ENCODE data around the gene MYH7.

The MYH7 gene

DNA sequence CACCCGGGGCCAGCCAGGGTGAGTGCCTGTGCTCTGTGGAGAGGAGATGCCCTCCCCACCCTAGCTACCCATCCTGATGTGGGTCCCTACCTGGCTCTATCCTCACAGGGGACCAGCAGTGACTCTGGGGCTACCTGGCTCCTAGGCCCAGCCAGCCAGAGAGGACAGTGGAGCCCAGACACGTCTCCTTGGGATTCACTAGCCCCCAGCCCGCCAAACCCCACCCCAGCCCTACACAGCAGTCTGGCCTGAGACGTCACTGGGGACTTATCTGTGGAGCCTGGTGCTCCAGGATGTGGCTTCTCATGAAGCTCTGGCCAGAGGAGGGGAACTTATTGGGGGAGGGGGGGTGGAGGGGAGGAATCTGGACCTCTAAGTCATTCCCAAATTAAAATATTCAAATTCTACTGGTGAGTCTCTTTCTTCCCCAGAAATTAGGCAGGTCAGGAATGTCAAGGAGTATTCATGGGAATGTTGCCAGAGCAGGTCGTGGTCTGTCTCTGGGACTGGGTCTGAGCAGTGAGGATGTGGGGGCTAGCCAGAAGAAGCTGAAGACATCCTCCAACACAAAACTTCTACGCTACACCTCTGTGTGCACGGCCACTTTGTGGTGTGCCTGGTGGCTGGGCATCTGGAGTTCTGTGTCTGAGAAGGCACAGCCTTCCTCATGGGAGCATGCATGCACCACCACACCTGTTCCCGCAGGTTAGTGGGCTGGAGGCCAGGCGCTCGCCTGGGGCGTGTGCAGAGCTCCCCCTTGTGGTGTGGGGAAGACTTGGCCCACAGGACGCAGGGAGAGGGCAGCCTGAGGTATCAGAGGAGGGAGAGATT lies 55.9 kb downstream of the MYH7 start:
- 54 to 58% methylated on average over 11 to 12 of the region's 12 CpGs for WGBS, 2 experiments

DNA sequence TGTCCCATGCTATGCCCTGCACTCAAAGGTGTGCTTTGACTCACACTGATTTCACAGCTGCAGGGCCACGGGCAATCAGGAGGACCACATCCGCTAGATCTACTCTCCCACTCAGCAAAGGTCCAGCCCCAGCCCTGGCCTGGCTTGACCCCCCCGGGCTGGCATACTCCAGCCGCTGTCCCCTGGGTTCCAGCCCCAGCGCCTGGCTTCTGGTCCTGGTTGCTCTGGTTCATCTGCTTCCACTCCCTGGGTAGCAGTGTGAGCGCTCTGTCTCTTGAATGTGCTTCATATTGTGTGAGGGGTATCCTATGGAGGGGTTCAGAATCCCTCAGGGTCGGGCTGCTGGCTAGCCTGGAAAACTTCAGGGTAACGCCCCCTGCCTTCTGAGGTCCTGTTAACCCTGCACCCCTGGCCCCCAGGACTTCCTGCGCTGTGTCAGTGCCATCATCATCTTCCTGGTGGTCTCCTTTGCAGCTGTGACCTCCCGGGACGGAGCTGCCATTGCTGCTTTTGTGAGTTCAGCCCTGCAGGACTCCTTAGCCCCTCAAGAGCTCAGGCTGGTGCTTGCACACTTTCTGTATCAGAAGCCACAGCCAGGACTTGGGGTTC lies 56.7 kb downstream of the MYH7 start:
- 83 to 84% methylated on average over 11 of the region's 11 CpGs for WGBS, 2 experiments
- H3K4me1 ChIP-seq (ENCODE audit: control insufficient read depth, insufficient read depth, low read length), result peaks cover 14% of the 10 kb centered on the region
- H3K27me3 ChIP-seq (ENCODE audit: control insufficient read depth, insufficient read depth, low read length, poor library complexity, severe bottlenecking), result no peaks in the 10 kb centered on the region
- H3K9me3 ChIP-seq (ENCODE audit: control insufficient read depth, low read length), result no peaks in the 10 kb centered on the region
- H3K36me3 ChIP-seq (ENCODE audit: control insufficient read depth, insufficient read depth, low read length), result no peaks in the 10 kb centered on the region
- H3K27ac ChIP-seq (ENCODE audit: insufficient read depth, low read depth, low read length, poor library complexity, severe bottlenecking), result no peak overlapping the region
- no peak overlapping the region for H3K4me3 ChIP-seq (ENCODE audit: insufficient read depth, low read depth, low read length)

More for the DNA sequence above, 55.9 kb downstream of the MYH7 start:
- Histone ChIP-seq H3K4me3 (ENCODE audit: insufficient read depth, low read depth, low read length) (no peak overlapping the region), H3K4me1 (ENCODE audit: control insufficient read depth, insufficient read depth, low read length) (peaks cover 14% of the 10 kb centered on the region), H3K36me3 (ENCODE audit: control insufficient read depth, insufficient read depth, low read length) (no peaks in the 10 kb centered on the region), H3K9me3 (ENCODE audit: control insufficient read depth, low read length) (no peaks in the 10 kb centered on the region), H3K27ac (ENCODE audit: insufficient read depth, low read depth, low read length, poor library complexity, severe bottlenecking) (no peak overlapping the region), H3K27me3 (ENCODE audit: control insufficient read depth, insufficient read depth, low read length, poor library complexity, severe bottlenecking) (no peaks in the 10 kb centered on the region)

DNA sequence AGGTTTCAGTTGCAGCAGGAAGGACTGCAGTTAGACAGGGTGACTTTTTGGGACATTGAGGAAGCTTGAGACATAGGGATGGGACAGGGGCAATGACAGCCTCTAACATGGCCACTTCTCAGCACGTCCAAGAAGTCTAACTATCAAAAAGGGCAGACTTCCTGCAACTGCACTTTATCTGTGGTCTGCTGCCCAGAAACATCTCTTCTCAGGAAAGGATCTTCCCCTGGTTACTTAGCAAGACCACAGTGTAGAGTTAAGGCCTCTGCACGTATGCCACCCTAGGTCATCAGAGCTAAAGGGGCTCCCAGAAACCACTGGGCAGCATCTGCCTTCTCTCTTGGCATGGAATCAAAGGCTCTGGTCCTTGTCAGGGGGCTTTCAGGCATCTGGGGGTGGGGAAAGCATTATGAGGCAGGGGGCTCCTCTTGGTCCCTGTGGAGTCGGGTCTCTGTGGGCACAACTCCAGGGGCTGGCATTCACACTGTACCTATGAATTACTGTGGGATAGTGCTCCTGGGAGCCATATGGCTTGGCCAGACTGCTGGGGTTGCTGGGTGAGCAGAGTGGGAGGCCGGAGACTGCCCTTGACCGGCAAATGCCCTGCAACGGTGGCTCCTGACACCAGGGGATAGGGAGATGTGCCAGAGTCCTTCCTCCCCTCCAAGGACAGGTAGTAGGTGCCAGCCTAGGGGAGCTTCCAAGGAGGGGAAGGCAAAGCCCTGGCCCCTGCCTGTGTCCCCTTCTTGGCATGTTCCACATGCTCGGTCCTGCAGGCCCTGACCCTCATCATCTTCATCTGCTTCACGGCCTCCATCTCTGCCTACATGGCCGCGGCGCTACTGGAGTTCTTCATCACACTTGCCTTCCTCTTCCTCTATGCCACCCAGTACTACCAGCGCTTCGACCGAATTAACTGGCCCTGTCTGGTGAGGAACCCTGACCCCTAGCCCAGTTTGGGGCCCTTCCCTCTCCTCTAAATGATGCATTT lies 57.6 kb downstream of the MYH7 start:
- 92 to 93% methylated on average over 14 of the region's 14 CpGs for WGBS, 2 experiments
- Histone ChIP-seq H3K4me3 (ENCODE audit: insufficient read depth, low read depth, low read length) (no peak overlapping the region), H3K27ac (ENCODE audit: insufficient read depth, low read depth, low read length, poor library complexity, severe bottlenecking) (no peak overlapping the region), H3K9me3 (ENCODE audit: control insufficient read depth, low read length) (no peaks in the 10 kb centered on the region), H3K4me1 (ENCODE audit: control insufficient read depth, insufficient read depth, low read length) (peaks cover 14% of the 10 kb centered on the region), H3K27me3 (ENCODE audit: control insufficient read depth, insufficient read depth, low read length, poor library complexity, severe bottlenecking) (no peaks in the 10 kb centered on the region), H3K36me3 (ENCODE audit: control insufficient read depth, insufficient read depth, low read length) (no peaks in the 10 kb centered on the region)

DNA sequence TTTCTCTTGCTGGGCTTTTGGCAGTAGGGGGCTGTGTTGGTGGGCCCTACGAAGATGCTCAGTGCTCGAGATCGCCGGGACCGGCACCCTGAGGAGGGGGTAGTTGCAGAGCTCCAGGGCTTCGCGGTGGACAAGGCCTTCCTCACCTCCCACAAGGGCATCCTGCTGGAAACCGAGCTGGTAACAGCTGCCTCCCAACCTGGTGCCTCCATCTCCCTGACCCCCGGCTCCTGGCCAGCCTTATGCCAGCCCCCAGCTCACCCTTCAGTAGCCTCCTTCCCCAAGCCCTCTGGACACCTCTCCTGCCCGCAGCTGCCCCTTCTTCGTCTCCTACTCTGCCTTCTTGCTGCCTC lies 58.3 kb downstream of the MYH7 start:
- Histone ChIP-seq H3K4me3 (ENCODE audit: insufficient read depth, low read depth, low read length) (no peak overlapping the region), H3K9me3 (ENCODE audit: control insufficient read depth, low read length) (no peaks in the 10 kb centered on the region), H3K27me3 (ENCODE audit: control insufficient read depth, insufficient read depth, low read length, poor library complexity, severe bottlenecking) (no peaks in the 10 kb centered on the region), H3K27ac (ENCODE audit: insufficient read depth, low read depth, low read length, poor library complexity, severe bottlenecking) (no peak overlapping the region), H3K36me3 (ENCODE audit: control insufficient read depth, insufficient read depth, low read length) (no peaks in the 10 kb centered on the region), H3K4me1 (ENCODE audit: control insufficient read depth, insufficient read depth, low read length) (peaks cover 14% of the 10 kb centered on the region)
- 74 to 76% methylated on average over 11 of the region's 11 CpGs for WGBS, 2 experiments

DNA sequence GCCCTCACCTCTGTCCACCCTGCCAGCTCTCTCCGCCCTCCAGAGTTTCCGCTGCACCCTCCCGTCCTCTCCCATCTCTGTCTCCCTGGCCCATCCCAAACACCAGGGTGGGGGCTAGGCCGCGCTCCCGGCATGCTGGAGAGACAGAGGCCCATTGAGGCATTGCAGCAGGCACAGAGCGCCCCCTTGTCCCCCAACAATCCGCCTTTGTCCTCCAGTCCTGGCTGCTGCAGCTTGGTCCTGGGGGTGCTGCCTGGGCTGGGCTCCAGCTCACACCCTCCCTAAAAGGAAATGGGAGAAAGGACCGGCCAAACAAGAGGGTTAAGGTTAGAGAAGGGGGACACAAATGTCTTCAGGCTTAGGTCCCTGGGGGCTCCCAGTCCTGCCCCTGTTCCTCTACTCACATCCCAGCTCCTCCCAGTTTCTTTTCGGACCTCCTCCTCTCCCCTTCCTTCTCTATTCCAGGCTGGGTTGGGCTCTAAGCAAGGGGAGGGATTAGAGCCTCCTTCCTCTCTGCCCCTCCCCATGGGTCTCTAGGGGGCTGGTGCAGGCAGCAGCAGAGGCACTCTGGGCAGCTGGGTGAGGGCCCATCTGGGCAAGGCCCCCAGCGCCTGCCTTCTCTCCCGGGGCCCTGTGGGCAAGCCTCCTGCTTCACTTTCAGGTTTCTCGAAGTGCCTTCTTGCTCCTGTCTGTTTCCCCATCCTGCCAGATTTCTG lies 58.8 kb downstream of the MYH7 start, which contains the start of gene CMTM5:
Gene CMTM5, plus strand, starts transcription at position 565 of the 716 bp plus-strand sequence. CDS start 206 bp downstream, outside the sequence.
- Histone ChIP-seq H3K27ac (ENCODE audit: insufficient read depth, low read depth, low read length, poor library complexity, severe bottlenecking) (no peak within 1 kb of the TSS), H3K9me3 (ENCODE audit: control insufficient read depth, low read length) (no peaks in the 10 kb centered on the region), H3K4me1 (ENCODE audit: control insufficient read depth, insufficient read depth, low read length) (peaks cover 14% of the 10 kb centered on the region), H3K36me3 (ENCODE audit: control insufficient read depth, insufficient read depth, low read length) (no peaks in the 10 kb centered on the region), H3K27me3 (ENCODE audit: control insufficient read depth, insufficient read depth, low read length, poor library complexity, severe bottlenecking) (no peaks in the 10 kb centered on the region), H3K4me3 (ENCODE audit: insufficient read depth, low read depth, low read length) (no peak within 1 kb of the TSS)
- 57 to 62% methylated on average over 13 of the region's 13 CpGs for WGBS, 2 experiments

DNA sequence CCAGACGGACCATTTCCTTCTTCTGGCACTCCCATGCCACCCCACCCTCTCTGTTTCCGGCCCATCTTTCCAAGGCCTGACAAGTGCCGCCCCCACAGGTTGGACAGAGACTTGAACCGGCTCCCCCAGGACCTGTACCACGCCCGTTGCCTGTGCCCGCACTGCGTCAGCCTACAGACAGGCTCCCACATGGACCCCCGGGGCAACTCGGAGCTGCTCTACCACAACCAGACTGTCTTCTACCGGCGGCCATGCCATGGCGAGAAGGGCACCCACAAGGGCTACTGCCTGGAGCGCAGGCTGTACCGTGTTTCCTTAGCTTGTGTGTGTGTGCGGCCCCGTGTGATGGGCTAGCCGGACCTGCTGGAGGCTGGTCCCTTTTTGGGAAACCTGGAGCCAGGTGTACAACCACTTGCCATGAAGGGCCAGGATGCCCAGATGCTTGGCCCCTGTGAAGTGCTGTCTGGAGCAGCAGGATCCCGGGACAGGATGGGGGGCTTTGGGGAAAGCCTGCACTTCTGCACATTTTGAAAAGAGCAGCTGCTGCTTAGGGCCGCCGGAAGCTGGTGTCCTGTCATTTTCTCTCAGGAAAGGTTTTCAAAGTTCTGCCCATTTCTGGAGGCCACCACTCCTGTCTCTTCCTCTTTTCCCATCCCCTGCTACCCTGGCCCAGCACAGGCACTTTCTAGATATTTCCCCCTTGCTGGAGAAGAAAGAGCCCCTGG lies 59.8 kb downstream of the MYH7 start:
- WGBS, 2 experiments, result 92% methylated on average over 21 of the region's 21 CpGs
- peaks cover 14% of the 10 kb centered on the region for H3K4me1 ChIP-seq (ENCODE audit: control insufficient read depth, insufficient read depth, low read length)
- H3K36me3 ChIP-seq (ENCODE audit: control insufficient read depth, insufficient read depth, low read length), result no peaks in the 10 kb centered on the region
- H3K27me3 ChIP-seq (ENCODE audit: control insufficient read depth, insufficient read depth, low read length, poor library complexity, severe bottlenecking), result no peaks in the 10 kb centered on the region
- H3K27ac ChIP-seq (ENCODE audit: insufficient read depth, low read depth, low read length, poor library complexity, severe bottlenecking), result no peak overlapping the region
- H3K4me3 ChIP-seq (ENCODE audit: insufficient read depth, low read depth, low read length), result no peak overlapping the region
- no peaks in the 10 kb centered on the region for H3K9me3 ChIP-seq (ENCODE audit: control insufficient read depth, low read length)

DNA sequence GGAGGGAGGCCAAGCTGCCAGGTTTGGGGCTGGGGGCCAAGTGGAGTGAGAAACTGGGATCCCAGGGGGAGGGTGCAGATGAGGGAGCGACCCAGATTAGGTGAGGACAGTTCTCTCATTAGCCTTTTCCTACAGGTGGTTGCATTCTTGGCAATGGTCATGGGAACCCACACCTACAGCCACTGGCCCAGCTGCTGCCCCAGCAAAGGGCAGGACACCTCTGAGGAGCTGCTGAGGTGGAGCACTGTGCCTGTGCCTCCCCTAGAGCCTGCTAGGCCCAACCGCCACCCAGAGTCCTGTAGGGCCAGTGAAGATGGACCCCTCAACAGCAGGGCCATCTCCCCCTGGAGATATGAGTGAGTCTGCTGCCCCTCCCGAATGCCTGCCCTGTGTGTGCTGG lies 62.4 kb downstream of the MYH7 start:
- Histone ChIP-seq H3K36me3 (ENCODE audit: control insufficient read depth, insufficient read depth, low read length) (no peaks in the 10 kb centered on the region), H3K4me1 (ENCODE audit: control insufficient read depth, insufficient read depth, low read length) (peaks cover 14% of the 10 kb centered on the region), H3K27ac (ENCODE audit: insufficient read depth, low read depth, low read length, poor library complexity, severe bottlenecking) (no peak overlapping the region), H3K9me3 (ENCODE audit: control insufficient read depth, low read length) (no peaks in the 10 kb centered on the region), H3K4me3 (ENCODE audit: insufficient read depth, low read depth, low read length) (no peak overlapping the region), H3K27me3 (ENCODE audit: control insufficient read depth, insufficient read depth, low read length, poor library complexity, severe bottlenecking) (no peaks in the 10 kb centered on the region)
- WGBS, 2 experiments, result 87 to 90% methylated on average over 3 of the region's 3 CpGs

DNA sequence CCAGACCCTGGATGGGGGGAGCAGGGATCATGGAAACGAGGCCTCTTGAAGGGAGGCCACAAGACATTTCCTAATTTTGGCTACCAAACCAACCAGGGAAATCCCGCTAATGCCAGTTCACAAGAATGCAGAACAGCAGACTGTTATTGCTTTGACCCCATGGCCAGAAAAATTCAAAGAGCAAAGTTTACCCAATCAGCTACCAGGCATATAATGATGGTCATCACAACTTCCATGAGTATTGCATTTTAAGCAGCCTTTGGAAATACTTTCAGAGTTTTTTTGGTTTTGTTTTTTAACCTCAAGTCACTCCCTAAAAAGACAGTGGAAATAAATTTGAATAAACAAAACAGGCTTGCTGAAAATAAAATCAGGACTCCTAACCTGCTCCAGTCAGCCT lies 63.0 kb downstream of the MYH7 start, which contains the start of gene IL25:
Gene IL25, plus strand, starts transcription at position 301 of the 400 bp plus-strand sequence.
- Histone ChIP-seq H3K4me3 (ENCODE audit: insufficient read depth, low read depth, low read length) (no peak within 1 kb of the TSS), H3K4me1 (ENCODE audit: control insufficient read depth, insufficient read depth, low read length) (peaks cover 14% of the 10 kb centered on the region), H3K27me3 (ENCODE audit: control insufficient read depth, insufficient read depth, low read length, poor library complexity, severe bottlenecking) (no peaks in the 10 kb centered on the region), H3K9me3 (ENCODE audit: control insufficient read depth, low read length) (no peaks in the 10 kb centered on the region), H3K36me3 (ENCODE audit: control insufficient read depth, insufficient read depth, low read length) (no peaks in the 10 kb centered on the region), H3K27ac (ENCODE audit: insufficient read depth, low read depth, low read length, poor library complexity, severe bottlenecking) (no peak within 1 kb of the TSS)
- 81 to 87% methylated on average over 2 of the region's 2 CpGs for WGBS, 2 experiments

DNA sequence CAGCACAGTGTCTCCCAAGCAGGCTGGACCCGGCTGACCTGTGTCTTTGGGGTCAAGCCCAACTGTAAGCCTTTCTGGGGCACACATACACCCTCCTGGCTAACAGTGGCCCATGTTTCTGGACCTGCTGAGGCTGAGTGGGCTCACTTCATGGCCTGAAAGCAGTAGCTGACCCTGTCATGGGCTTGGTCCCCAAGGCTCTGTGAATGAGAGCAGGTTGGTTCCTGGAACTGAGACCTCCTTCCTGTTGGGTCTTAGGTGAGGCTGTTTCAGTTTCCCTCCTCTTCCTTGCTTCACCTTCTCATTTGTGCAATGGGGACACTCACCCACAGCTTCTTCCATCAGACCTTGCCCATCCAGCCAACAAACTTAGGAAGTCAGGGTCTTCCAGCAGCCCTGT lies 63.6 kb downstream of the MYH7 start:
- H3K9me3 ChIP-seq (ENCODE audit: control insufficient read depth, low read length), result no peaks in the 10 kb centered on the region
- peaks cover 9% of the 10 kb centered on the region for H3K4me1 ChIP-seq (ENCODE audit: control insufficient read depth, insufficient read depth, low read length)
- H3K4me3 ChIP-seq (ENCODE audit: insufficient read depth, low read depth, low read length), result no peak overlapping the region
- no peaks in the 10 kb centered on the region for H3K36me3 ChIP-seq (ENCODE audit: control insufficient read depth, insufficient read depth, low read length)
- no peaks in the 10 kb centered on the region for H3K27me3 ChIP-seq (ENCODE audit: control insufficient read depth, insufficient read depth, low read length, poor library complexity, severe bottlenecking)
- WGBS, 2 experiments, result 90 to 93% methylated on average over 1 of the region's 1 CpG
- H3K27ac ChIP-seq (ENCODE audit: insufficient read depth, low read depth, low read length, poor library complexity, severe bottlenecking), result no peak overlapping the region

Measured in ectodermal cell (in vitro differentiated cells).